Ovary (tissue), 9 donors: Measurements from ENCODE around the gene AKT1. TPM values are rescaled to one million over a fixed set of nuclear protein-coding genes. Genes with fewer than 3 reads are reported as not detected.
A peak's percentile ranks its signal among the peaks of the same experiment; 100 is the strongest.

Source experiments
- DNase-seq, 5 donors: peaks; one replicate each; pipeline ENCODE4 v3.0.0-alpha.2; 2019 to 2020
- H3K27ac ChIP-seq, 2 donors: fragments of 200-600 bp; one replicate each; pipeline versions ENCODE4 v1.5.1 to v1.8.0; 2019 to 2022
- H3K27me3 ChIP-seq: fragments of 200-600 bp; one replicate; pipeline ENCODE4 v1.8.0; 2022
- H3K36me3 ChIP-seq: fragments of 200-600 bp; sonication (generic); one replicate; pipeline ENCODE4 v1.5.1; 2019
- H3K4me1 ChIP-seq: one replicate; pipeline ENCODE4 v1.8.1; 2013; ENCODE audit warnings: mild to moderate bottlenecking, moderate library complexity; ENCODE audit not compliant: insufficient read depth
- H3K4me3 ChIP-seq: fragments of 200-600 bp; sonication (generic); one replicate; pipeline ENCODE4 v1.5.1; 2017
- H3K9me3 ChIP-seq, 2 donors: fragments of 200-600 bp in 1 of 2; sonication (generic) in 1 of 2; one replicate each; pipeline versions ENCODE4 v1.5.1 to v1.8.1; 2013 to 2019; ENCODE audit warnings: mild to moderate bottlenecking in 1 of 2, moderate library complexity in 1 of 2
- EP300 ChIP-seq: sonication (generic); formaldehyde crosslinking; IDR thresholded peaks from one replicate; pipeline ENCODE4 v1.6.1; 2017; ENCODE audit warnings: antibody characterized with exemption
- POLR2A ChIP-seq: fragments of 450-650 bp; IDR thresholded peaks from one replicate; pipeline ENCODE4 v1.6.1; 2017; ENCODE audit warnings: antibody characterized with exemption, mild to moderate bottlenecking, moderate library complexity
- WGBS, 3 donors: extraction: QIAGEN DNeasy Blood & Tissue Kit in 1 of 3; methylation state at CpG; one replicate each; pipeline versions ENCODE4 v1.1.5 to v1.1.7; 2013 to 2017; 5-methylcytosine and 5-hydroxymethylcytosine counted together
- intact Hi-C, 4 donors: fragments of 100-400 bp; cut with DNase I; formaldehyde crosslinking; loops; one replicate each; pipeline versions ENCODE4 v1.11.0 to v1.15.1; 2022 to 2023
- polyA plus RNA-seq, 2 donors: library from polyadenylated mRNA; stranded (reverse); fragments of 200-250 nt in 1 of 2; fragments of 350-450 nt in 1 of 2; fragmentation: Illumina TruSeq in 1 of 2; extraction: RNeasy Lipid Tissue Mini Kit (QIAGEN cat#74804) in 1 of 2; gene quantifications; one replicate each; pipeline ENCODE4 v1.2.3, GENCODE V29; 2013 to 2014
- total RNA-seq, 7 donors: library from RNA; depleted of rRNA in 2 of 7; stranded (reverse); fragments of >200 nt in 2 of 7; fragmentation: NEBNext Ultra II Directional in 3 of 7; extraction: Animal tissue kit (Norgen Biotek cat#: 25700) in 3 of 7; gene quantifications; one replicate each; pipeline versions ENCODE4 v1.1.0 to v1.2.4, GENCODE V29; 2016 to 2023
- TF ChIP-seq, protein P1 (sequence below), 3 donors: fragments of 450-650 bp in 2 of 3; fragments of 200-600 bp in 1 of 3; IDR thresholded peaks; one replicate each; pipeline versions ENCODE4 v1.5.1 to v1.8.0; 2016 to 2022; ENCODE audit warnings: antibody characterized with exemption in 3 of 3, mild to moderate bottlenecking in 1 of 3
- donor health status: DM: no; HTN: no; CAD: no; lungs with moderate emphysema.
- donor health status: DM: no; HTN: no; CAD: no.
- donor health status: Bipolar disorder and iron deficiency.
- donor health status: DM: yes; HTN: yes; CAD: no.
- donor health status: DM: no; HTN: no; CAD: no.
- donor health status: DM: yes; HTN: yes; CAD: no.

The AKT1 gene
- total and polyA plus RNA-seq, 9 donors, result 53.9 to 105 (median 95.4) TPM

DNA sequence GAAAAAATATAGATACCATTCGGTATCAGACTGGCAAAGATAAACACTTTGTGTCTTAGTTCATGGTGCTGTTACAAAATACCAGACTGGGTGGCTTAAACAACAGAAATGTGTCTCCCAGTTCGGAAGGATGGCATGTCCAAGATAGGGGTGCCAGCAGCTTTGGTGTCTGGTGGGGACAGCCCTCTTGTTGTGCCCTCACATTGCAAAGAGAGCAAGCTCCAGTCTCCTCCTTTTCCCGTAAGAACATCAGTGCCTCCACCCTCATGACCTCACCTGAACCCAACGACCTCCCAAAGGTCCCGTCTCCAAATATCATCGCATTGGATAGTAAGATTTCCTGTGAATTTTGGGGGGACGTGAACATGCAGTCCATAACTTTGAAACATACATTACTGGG, 17.7 kb upstream of the AKT1 start:
- 84 to 86% (median 85%) methylated on average over 7 of the region's 7 CpGs for WGBS, 3 donors
- Histone ChIP-seq H3K4me1 (no peaks in the 10 kb centered on the region), H3K27me3 (no peaks in the 10 kb centered on the region), H3K9me3 (no peaks in the 10 kb centered on the region), H3K36me3 (no peaks in the 10 kb centered on the region), H3K27ac (no peak overlapping the region), H3K4me3 (no peak overlapping the region)
- TF ChIP-seq, protein P1, sequence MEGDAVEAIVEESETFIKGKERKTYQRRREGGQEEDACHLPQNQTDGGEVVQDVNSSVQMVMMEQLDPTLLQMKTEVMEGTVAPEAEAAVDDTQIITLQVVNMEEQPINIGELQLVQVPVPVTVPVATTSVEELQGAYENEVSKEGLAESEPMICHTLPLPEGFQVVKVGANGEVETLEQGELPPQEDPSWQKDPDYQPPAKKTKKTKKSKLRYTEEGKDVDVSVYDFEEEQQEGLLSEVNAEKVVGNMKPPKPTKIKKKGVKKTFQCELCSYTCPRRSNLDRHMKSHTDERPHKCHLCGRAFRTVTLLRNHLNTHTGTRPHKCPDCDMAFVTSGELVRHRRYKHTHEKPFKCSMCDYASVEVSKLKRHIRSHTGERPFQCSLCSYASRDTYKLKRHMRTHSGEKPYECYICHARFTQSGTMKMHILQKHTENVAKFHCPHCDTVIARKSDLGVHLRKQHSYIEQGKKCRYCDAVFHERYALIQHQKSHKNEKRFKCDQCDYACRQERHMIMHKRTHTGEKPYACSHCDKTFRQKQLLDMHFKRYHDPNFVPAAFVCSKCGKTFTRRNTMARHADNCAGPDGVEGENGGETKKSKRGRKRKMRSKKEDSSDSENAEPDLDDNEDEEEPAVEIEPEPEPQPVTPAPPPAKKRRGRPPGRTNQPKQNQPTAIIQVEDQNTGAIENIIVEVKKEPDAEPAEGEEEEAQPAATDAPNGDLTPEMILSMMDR (IDR thresholded peaks at IDR 0.05), result no peak
- TF ChIP-seq EP300, result no peak
- TF ChIP-seq POLR2A, result no peak
- intact Hi-C loops, result no loop called here
- peak in 1 of 5 donors; percentile 7 for DNase-seq

- WGBS, 3 donors, result 84 to 89% (median 87%) methylated on average over 11 of the region's 11 CpGs
- DNase-seq, result no peak
- intact Hi-C loops, result no loop called here
Observed at GRCh38 chr14:104810316-104810715, 14.8 kb upstream of the AKT1 start.

DNA sequence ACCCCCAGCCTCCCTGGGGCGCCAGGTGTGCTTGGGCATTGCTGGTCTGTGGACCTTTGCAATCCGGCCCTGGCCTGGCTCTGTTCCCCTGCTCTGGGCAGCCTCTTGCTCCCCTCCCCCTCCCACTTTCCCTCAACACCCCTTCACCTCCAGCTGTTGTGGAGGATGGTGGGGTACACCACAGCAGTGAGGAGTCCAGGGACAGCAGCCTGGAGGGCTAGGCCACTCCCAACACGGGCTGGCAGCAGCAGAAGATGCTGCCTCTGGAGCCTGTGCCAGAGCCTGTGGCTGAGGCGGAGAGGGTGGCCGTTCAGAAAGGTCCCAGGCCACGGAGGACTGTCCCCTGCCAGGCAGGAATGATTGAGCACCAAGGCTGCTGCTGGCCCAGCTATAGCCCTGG, 12.9 kb upstream of the AKT1 start:
- DNase-seq, result no peak
- 69 to 79% (median 72%) methylated on average over 6 of the region's 6 CpGs for WGBS, 3 donors
- TF ChIP-seq POLR2A, result no peak
- TF ChIP-seq, protein P1 (IDR thresholded peaks at IDR 0.05), result no peak
- no peak for TF ChIP-seq EP300
- Histone ChIP-seq H3K4me1 (peaks cover 5% of the 10 kb centered on the region), H3K4me3 (no peak overlapping the region), H3K36me3 (no peaks in the 10 kb centered on the region), H3K27me3 (no peaks in the 10 kb centered on the region), H3K9me3 (no peaks in the 10 kb centered on the region), H3K27ac (no peak overlapping the region)
- intact Hi-C loops, result no loop called here

More at GRCh38 chr14:104810316-104810715, 14.8 kb upstream of the AKT1 start:
- Histone ChIP-seq H3K27me3 (no peaks in the 10 kb centered on the region), H3K27ac (no peak overlapping the region), H3K4me1 (peaks cover 3% of the 10 kb centered on the region), H3K9me3 (no peaks in the 10 kb centered on the region), H3K4me3 (no peak overlapping the region), H3K36me3 (no peaks in the 10 kb centered on the region)
- TF ChIP-seq EP300, result no peak
- no peak for TF ChIP-seq POLR2A
- TF ChIP-seq, protein P1 (IDR thresholded peaks at IDR 0.05), result no peak

DNA sequence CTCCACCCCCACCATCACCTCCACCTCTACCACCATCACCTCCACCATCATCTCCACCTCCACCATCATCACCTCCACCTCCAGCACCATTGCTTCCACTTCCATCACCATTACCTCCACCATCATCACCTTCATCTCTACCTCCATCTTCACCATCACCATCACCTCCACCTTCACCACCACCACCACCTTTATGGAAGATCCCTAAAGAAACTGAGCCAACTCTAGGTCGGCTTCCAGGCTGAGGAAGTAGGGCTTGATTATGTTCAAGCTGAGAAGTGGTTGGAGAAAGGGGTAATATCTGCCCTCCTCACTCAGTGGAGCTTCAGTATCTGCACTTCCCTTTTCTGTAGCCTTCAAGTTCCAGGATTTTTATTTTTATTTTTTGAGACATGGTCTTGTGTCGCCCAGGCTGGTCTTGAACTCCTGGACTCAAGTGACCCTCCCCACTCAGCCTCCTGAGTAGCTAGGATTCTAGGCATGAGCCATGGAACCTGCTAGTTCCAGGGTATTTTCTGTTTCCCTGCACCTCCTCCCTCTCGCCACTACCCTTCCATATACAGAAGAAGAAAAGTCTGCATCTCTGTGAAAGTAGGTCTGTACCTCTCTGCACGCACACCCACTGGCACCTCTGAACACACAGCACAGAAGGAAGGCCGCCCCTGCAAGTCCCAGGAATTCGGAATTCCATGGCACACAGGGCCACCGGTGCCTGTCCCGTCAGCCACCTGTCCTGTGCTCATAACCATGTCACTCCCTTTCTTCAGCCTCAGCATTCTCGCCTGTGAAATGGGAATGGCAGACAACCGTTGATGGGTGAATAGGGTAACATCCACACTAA, 11.3 kb upstream of the AKT1 start:
- DNase-seq, result no peak
- Histone ChIP-seq H3K36me3 (no peaks in the 10 kb centered on the region), H3K4me1 (peaks cover 5% of the 10 kb centered on the region), H3K27me3 (no peaks in the 10 kb centered on the region), H3K4me3 (no peak overlapping the region), H3K27ac (no peak overlapping the region), H3K9me3 (no peaks in the 10 kb centered on the region)
- intact Hi-C loops, result no loop called here
- WGBS, 3 donors, result 87 to 90% (median 88%) methylated on average over 10 of the region's 10 CpGs
- TF ChIP-seq EP300, result no peak
- TF ChIP-seq, protein P1 (IDR thresholded peaks at IDR 0.05), result no peak
- no peak for TF ChIP-seq POLR2A
